Osteoblast (primary cell): ENCODE measurements around the gene DENND1A. TPM values are rescaled to one million over a fixed set of nuclear protein-coding genes. Genes with fewer than 3 reads are reported as not detected.

Experiments used
- DNase-seq: peaks from one replicate; pipeline ENCODE4 v3.0.0; 2011; ENCODE audit warnings: low spot score, mixed read lengths; ENCODE audit not compliant: insufficient read length; ENCODE audit errors: missing footprints
- H2AFZ ChIP-seq: 2 replicates; pipeline ENCODE4 v1.6.0; 2011; ENCODE audit warnings: mild to moderate bottlenecking, low read length
- H3K27ac ChIP-seq: 2 replicates; pipeline ENCODE4 v1.5.1; 2011; ENCODE audit warnings: mild to moderate bottlenecking, low read depth, low read length, moderate library complexity
- H3K27me3 ChIP-seq: 2 replicates; pipeline ENCODE4 v1.6.0; 2012; ENCODE audit warnings: mild to moderate bottlenecking, control low read depth, inconsistent platforms, low read length, moderate library complexity; ENCODE audit not compliant: insufficient read depth
- H3K36me3 ChIP-seq: 2 replicates; pipeline ENCODE4 v1.5.1; 2011; ENCODE audit warnings: mild to moderate bottlenecking, low read length, control low read depth, moderate library complexity; ENCODE audit not compliant: insufficient read depth
- H3K4me1 ChIP-seq: 2 replicates; pipeline ENCODE4 v1.5.1; 2011; ENCODE audit warnings: mild to moderate bottlenecking, low read length, control low read depth, moderate library complexity; ENCODE audit not compliant: insufficient read depth
- H3K4me2 ChIP-seq: 2 replicates; pipeline ENCODE4 v1.6.0; 2011; ENCODE audit warnings: mild to moderate bottlenecking, low read length; ENCODE audit not compliant: insufficient read depth
- H3K4me3 ChIP-seq: fragments of 200-600 bp; sonication (generic); 3 replicates; pipeline ENCODE4 v1.5.1; 2012; ENCODE audit warnings: mild to moderate bottlenecking, low read length, inconsistent platforms; ENCODE audit not compliant: insufficient read depth
- H3K79me2 ChIP-seq: 2 replicates; pipeline ENCODE4 v1.6.0; 2012; ENCODE audit warnings: mild to moderate bottlenecking, low read length, control low read depth, inconsistent platforms; ENCODE audit not compliant: insufficient read depth
- H3K9me3 ChIP-seq: 2 replicates; pipeline ENCODE4 v1.5.1; 2011; ENCODE audit warnings: low read depth, low read length, control low read depth
- H4K20me1 ChIP-seq: 2 replicates; pipeline ENCODE4 v1.6.0; 2012; ENCODE audit warnings: mild to moderate bottlenecking, low read length, control low read depth; ENCODE audit not compliant: insufficient read depth
- CTCF ChIP-seq: IDR thresholded peaks from 2 replicates; pipeline ENCODE4 v1.5.1; 2011; ENCODE audit warnings: mild to moderate bottlenecking, low read depth, low read length, moderate library complexity; ENCODE audit errors: extremely low read depth
- total RNA-seq: library from RNA; depleted of rRNA; stranded (reverse); fragments of >200 nt; gene quantifications from 2 replicates; pipeline ENCODE4 v1.2.3, GENCODE V29; 2012

Gene DENND1A
- total RNA-seq, 1 donor, result 14.1 TPM

GRCh38 chr9:123480096-123480495, 449.8 kb downstream of the DENND1A start:
- Histone ChIP-seq H2AFZ (no peak overlapping the region), H3K27ac (no peak overlapping the region), H3K4me2 (no peak overlapping the region), H3K9me3 (no peaks in the 10 kb centered on the region), H3K4me3 (no peak overlapping the region), H3K27me3 (no peaks in the 10 kb centered on the region), H3K79me2 (no peaks in the 10 kb centered on the region), H4K20me1 (no peaks in the 10 kb centered on the region), H3K36me3 (no peaks in the 10 kb centered on the region), H3K4me1 (no peaks in the 10 kb centered on the region)
- TF ChIP-seq CTCF, result no peak
- DNase-seq, result no peak

- H3K79me2 ChIP-seq, result no peaks in the 10 kb centered on the region
- H3K4me2 ChIP-seq, result no peak overlapping the region
- no peak overlapping the region for H3K27ac ChIP-seq
- H2AFZ ChIP-seq, result no peak overlapping the region
- H3K36me3 ChIP-seq, result no peaks in the 10 kb centered on the region
- H3K9me3 ChIP-seq, result no peaks in the 10 kb centered on the region
- TF ChIP-seq CTCF, result no peak
- no peak for DNase-seq
- H3K27me3 ChIP-seq, result no peaks in the 10 kb centered on the region
- H3K4me1 ChIP-seq, result no peaks in the 10 kb centered on the region
- H4K20me1 ChIP-seq, result no peaks in the 10 kb centered on the region
- H3K4me3 ChIP-seq, result no peak overlapping the region
Measured at GRCh38 chr9:123478967-123479602, 450.8 kb downstream of the DENND1A start.

- Histone ChIP-seq H4K20me1 (no peaks in the 10 kb centered on the region), H3K36me3 (no peaks in the 10 kb centered on the region), H3K4me3 (no peak overlapping the region), H3K27me3 (no peaks in the 10 kb centered on the region), H3K9me3 (no peaks in the 10 kb centered on the region), H3K4me1 (no peaks in the 10 kb centered on the region), H2AFZ (no peak overlapping the region), H3K79me2 (no peaks in the 10 kb centered on the region), H3K27ac (no peak overlapping the region), H3K4me2 (no peak overlapping the region)
- TF ChIP-seq CTCF, result no peak
- peak; percentile 71 for DNase-seq
Measured at GRCh38 chr9:123478160-123478559, 451.8 kb downstream of the DENND1A start.

- no peaks in the 10 kb centered on the region for H3K9me3 ChIP-seq
- H3K79me2 ChIP-seq, result no peaks in the 10 kb centered on the region
- H2AFZ ChIP-seq, result no peak overlapping the region
- no peaks in the 10 kb centered on the region for H4K20me1 ChIP-seq
- no peaks in the 10 kb centered on the region for H3K4me1 ChIP-seq
- no peaks in the 10 kb centered on the region for H3K36me3 ChIP-seq
- no peaks in the 10 kb centered on the region for H3K27me3 ChIP-seq
- no peak overlapping the region for H3K27ac ChIP-seq
- H3K4me2 ChIP-seq, result no peak overlapping the region
- H3K4me3 ChIP-seq, result no peak overlapping the region
- DNase-seq, result no peak
- no peak for TF ChIP-seq CTCF
Measured at GRCh38 chr9:123475407-123475806, 454.5 kb downstream of the DENND1A start.
